OCI-LY7 (cell line): Measurements from ENCODE around the gene SPATA4.

Experiments used
- CTCF ChIP-seq: fragments of 200-600 bp; sonication (generic); conservative IDR thresholded peaks from 2 replicates; pipeline ENCODE4 v1.5.1; 2014; ENCODE audit warnings: mild to moderate bottlenecking, antibody characterized with exemption, low read length, moderate library complexity, mixed read lengths
- EZH2phosphoT487 ChIP-seq: fragments of 200-600 bp; sonication (generic); IDR thresholded peaks from 2 replicates; pipeline ENCODE4 v1.6.1; 2018; ENCODE audit warnings: low read depth, borderline replicate concordance, mild to moderate bottlenecking, mixed run types, antibody characterized with exemption, low read length, moderate library complexity, mixed read lengths

DNA sequence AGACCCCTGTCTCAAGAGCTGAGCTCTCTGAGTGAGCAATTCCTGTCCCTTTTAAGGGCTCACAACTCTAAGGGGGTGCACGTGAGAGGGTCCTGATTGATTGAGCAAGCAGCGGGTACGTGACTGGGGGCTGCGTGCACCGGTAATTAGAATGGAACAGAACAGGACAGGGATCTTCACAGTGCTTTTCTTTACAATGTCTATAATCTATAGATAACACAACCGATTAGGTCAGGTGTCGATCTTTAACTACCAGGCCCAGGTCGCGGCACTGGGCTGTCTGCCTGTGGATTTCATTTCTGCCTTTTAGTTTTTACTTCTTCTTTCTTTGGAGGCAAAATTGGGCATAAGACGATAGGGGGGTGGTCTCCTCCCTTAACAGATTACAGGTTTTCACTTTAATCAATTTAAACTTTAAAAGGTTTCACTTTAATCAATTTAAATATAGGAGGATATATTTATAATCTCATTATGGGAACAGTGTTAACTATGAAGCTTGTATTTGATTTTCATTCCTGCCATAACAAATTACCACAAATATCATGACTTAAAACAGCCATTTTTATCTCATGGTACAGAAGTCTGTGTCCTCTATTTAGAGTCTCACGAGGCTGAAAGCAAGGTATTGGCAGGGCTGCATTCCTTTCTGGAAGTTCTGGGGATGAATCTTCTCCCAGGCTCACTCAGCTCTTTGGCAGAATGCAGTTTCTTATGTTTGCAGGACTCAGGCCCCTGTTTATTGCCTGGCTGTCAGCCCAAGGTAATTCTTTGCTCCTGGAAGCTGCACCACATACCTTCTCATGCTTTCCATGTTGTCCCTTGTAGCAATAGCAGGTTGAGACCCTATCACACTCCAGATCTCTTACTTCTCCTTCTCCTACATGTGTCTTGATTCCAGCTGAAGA, 5.2 kb downstream of the SPATA4 start:
- TF ChIP-seq CTCF (no peak), EZH2phosphoT487 (no peak)
